Activated naive CD4-positive, alpha-beta T cell (primary cell): ENCODE data around the gene NFAM1.

ENCODE experiments used
- DNase-seq, 4 experiments: peaks; one replicate each; lab custom pipeline; 2025; lab: John Stamatoyannopoulos, UW

Gene NFAM1

GRCh38 chr22:42358643-42359558 is 73.3 kb downstream of the NFAM1 start:
- no peak for DNase-seq

DNA sequence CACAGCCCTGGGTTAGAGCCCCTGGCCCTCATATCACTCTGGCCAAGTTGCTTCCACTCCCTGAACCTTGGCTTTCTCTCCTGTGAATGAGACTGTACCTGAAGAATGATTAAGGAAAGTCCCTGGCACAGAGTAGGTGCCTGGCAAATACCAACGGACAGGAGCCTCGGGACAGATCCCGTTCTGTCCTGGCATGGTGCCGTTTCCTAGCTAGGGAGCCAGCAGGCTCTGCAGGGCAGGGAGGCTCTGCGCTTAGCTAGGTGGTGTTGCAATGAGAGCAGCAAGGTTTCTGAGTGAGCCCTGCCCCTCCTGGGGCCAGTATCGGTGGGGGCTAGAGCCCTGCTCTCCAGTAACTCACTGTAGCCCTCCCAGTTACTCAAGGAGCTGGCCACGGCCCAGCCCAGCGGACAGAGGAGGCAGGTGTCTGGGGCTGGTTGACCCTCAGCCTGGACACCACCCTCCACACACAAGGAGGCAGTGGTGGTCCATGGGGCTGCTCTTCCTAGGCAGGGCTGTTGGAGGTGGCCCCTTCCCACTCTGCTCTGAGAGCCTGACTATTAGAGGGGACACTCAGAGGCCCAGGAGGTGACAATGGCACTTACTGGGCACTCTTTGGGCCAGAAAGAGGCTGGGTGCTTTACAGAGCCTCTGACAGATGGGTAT is 74.4 kb downstream of the NFAM1 start:
- no peak for DNase-seq

- DNase-seq = no peak
Observed at GRCh38 chr22:42357221-42357620, 75.0 kb downstream of the NFAM1 start.

DNA sequence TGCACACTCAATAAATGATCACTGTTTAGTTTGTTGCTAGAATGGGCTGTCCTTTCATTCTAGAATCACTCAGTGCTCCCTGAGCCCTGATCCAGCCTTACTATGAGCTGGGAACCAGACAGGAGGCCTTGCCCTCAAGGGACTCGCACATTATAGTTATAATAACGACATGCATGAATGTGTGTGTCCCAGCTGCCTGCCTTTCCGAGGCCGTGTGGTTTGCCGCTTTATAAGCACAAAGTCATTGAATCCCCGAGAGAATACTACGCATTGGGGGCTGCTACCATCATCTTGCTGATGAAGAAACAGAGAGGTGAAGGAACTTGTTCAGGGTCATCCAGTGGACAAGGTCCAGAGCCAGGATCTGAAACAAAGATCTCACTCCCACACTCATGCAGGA is 75.7 kb downstream of the NFAM1 start:
- no peak for DNase-seq

DNA sequence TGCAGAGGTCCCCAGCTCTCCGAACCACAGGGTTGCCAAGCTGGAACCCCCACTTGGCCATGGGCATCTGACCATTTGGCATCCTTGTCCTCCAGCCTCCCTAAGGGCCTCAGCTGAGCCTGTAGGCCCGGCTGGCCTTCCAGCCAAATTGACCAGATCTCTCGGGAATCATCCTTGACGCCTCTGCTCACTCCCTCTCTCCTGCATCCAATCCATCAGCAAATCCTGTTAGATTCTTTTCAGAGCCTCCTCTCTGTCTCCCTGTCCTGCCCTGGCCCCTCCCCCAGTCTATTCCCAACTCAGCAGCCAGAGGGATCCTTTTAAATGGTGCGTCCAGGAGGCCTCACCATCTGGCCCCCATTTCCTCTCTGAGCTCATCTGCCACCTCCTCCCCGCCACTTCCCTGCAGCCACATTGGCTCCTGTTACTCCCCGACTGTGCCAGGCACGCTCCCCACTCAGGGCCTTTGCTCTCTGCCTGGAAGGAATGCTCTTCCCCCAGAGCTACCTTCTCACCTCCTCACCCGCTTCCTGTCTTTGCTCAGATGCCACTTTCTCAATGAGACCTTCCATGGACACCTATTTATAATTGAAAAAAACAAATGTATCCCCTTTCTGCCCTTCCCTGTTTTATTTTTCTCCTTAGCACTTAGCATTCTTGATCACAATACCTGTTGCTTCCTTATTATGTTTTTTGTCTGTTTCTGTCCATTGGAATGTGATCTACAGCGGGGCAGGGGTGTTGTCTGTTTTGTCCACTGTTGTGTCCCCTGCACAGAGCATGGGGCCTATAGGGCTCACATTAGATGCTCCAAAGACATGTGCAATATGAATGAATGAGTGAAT is 78.1 kb downstream of the NFAM1 start:
- no peak for DNase-seq

DNA sequence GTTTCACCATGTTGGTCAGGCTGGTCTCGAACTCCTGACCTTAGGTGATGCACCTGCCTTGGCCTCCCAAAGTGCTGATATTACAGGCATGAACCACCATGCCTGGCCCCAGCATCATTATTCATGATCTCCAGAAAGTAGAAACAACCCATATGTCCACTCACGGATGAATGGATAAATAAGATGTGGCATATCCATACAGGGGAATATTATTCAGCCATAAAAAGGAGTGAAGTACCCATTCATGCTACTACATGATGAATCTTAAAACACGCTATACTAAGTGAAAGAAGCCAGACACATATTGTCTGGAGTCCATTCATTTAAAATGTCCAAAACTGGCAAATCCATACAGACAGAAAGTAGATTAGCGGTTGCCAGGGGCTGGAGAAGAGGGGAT is 81.8 kb downstream of the NFAM1 start:
- no peak for DNase-seq

DNA sequence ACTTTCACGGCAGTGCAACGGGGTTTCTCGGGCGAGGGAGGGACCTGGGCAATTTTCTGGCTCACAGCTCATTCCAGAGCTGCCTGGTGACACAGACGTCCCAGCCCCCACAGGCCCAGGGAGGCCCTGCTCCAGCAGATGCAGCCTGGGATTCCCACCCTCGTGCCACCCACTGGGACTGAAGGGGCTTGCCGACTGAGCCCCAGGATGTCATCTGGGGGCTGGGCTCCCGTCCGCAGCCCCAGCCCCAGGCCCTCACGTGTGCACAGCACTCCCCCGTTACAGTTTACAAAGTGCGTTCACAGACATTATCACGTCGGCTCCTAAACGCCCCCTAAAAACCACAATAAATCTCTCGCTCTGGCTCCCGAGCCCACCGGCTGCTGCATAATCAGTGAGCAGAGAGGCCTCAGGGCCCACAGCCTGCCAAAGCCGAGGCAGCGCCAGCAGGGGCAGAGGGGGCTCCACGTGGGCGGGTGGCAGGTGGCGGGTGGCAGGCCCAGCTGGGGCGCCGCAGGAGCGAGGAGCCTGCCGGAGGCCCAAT is 84.8 kb downstream of the NFAM1 start:
- no peak for DNase-seq

DNA sequence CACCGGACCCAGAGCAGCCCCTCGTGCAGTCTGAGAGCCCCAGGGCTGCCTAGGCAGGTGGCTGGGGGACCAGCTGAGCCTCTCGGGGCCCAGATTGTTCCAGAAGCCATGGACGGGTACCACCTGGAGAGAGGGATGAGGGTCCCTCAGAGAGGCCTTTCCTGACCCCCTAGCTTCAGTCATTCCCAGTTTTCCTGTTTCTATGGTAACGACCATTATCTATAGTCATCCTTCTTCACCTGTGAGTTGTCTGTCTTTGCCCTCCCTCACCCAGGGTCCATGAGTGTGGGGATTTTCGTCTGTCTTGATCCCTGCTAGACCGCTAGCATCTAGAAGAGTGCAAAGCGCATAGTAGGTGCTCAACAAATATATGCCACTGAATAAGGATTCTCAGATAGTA is 85.5 kb downstream of the NFAM1 start:
- DNase-seq = no peak

DNA sequence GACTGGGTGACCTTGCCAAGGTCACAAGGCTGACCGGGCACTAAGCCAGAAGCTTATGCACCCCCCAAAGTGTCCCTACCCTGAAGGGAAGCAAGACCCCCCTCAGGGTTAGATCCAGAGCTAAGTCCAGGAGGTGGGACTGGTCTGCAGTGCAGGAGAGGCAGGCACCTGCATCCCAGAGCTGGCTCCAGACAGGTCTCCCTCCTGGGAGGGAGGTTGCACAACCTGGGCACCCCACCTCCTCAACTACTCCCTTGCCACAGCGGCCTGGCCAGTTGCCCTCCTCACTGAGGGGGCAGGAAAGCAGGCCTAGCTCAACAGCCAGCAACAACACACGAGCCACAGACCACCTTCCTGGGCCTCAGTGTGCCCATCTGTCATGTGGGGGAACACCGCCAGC is 86.7 kb downstream of the NFAM1 start:
- no peak for DNase-seq

- no peak for DNase-seq
Observed at GRCh38 chr22:42344361-42344905, 87.8 kb downstream of the NFAM1 start.

DNA sequence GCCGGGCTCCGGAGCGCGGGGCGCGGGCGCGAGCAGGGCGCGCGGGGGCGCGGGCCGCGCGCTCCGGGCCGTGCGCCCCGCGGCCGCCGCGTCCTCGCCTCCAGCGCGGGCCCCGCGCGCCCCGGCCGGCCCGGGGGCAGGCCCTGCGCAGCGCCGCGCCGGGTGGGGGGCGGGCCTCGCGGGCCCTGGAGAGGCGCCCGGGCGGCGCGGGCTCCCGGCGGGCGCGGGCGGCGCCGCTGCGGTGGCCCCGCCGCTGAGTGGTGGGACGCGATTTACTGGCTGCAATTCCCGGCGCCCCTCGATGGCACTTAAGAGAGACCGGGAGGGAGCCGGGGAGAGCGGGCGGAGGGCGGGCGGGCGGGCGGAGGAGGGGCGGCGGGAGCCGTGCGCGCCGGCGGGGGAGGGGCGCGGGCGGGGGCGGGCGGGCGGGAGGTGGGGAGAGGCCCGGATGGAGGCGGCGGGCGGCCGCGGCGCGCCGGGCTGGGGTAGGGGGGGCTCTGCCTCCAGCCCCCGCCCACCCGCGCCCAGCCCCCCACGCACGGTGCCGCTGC is 88.6 kb downstream of the NFAM1 start:
- DNase-seq = peak in 1 of 4 experiments; percentile 30

DNA sequence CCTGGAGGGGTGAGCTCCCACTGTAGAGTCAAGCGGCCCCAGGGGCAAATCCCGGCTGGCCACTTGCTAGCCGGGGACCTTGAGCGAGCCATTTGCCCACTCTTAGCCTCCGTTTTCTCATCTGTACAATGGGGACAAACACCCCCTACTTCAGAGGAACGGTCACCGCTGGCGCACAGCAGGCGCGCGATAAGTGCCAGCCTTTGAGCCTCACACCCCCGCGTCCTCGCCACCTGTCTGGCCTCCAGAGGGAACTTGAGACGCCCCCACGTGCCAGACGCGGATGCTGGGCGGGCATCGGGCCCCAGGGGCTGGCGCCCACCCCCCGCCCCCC is 89.1 kb downstream of the NFAM1 start:
- DNase-seq = no peak

DNA sequence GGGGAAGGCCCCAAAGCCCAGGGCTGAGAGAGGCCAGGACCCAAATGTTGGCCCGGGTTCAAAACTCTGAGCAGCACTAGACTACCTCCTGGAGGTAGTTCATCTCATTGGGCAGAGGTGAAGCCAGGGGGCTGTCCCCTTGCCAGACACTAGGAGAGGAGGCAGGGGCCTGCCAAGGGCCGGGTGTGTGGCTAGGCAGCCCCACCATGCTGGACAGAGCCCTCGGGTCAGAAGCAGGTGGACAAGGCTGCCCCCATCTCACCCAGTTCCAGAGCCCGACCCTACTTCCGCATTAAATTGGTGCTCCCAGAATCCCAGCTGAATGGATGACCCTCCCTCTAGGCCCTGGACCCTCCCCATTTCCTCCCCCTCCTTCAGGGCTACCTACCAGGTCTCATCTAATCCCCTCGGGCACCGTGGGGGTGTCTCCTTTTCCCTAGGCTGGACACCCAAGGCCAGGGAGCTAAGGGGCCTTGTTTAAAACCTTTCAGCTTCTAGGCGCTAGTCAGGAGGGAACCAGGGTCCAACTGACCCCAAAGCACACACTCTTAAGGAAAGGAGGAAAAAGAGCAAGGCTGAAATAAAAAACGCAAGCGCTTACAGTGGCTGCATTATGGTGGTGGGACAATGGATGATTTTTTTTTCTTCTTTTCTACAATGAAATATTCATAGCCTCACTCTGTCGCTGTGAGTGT is 89.6 kb downstream of the NFAM1 start:
- DNase-seq = no peak

DNA sequence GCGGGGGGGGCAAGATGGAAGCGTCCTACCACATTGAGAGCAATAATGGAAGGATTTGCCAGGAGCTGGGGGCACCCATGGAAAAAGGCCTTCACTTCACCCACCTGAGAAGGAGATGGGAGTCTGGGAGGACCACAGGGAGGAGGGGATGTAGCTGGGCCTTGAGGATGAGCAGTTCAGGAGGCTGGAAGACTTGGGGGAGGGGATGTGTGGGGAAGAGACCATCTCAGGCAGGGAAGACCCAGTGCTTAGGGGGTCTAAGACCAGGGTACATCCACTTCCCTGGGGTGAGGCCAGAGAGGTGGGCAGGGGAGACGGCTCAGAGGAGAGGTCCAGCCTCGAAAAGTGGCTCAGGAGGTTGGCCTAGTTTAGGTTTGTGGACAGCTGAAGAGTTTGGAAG is 90.4 kb downstream of the NFAM1 start:
- DNase-seq = no peak

GRCh38 chr22:42340829-42341383 is 91.3 kb downstream of the NFAM1 start:
- DNase-seq = no peak

GRCh38 chr22:42340150-42340549 is 92.1 kb downstream of the NFAM1 start:
- DNase-seq = no peak

DNA sequence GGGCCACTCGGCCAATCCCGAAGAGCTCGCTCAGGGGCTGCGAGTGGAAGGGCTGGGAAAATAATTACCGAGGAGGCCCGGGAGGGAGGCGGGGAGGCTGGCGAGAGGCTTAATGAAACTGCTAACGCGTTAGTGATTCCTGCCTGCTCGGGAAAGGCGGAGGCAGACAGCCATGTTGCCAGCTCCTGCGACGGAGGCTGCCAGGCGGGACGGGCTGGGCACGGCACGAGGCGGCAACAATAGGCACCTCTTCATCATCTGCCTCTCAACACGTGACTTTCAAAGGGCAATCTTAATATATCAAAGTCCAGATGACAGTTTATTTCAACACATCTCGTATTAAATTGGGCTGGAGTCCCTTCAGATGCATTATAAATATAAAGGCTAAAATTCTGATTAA is 93.7 kb downstream of the NFAM1 start:
- no peak for DNase-seq

DNA sequence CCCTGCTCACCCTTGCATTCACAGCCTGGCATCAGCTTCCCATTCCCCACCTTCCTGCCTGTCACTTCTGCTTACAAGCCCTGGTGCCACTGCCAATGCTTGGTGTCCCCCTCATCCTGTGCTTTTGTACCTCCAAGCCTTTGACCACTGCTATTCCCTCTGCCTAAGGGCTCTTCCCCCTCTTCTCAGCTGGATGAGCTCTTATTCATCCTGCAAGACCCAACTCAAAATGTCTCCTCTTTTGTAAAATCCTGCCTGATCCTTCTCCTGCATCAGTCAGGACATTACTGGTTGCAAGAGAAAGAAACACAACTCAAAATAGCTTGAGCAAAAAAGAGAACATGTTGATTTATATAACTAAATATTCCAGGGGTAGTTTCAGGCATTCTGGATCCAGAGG is 94.8 kb downstream of the NFAM1 start:
- DNase-seq = no peak

GRCh38 chr22:42336527-42337227 is 95.5 kb downstream of the NFAM1 start:
- DNase-seq = no peak

GRCh38 chr22:42335839-42336378 is 96.3 kb downstream of the NFAM1 start:
- DNase-seq = no peak
